Dedifferentiated amniotic fluid mesenchymal stem cell (primary cell): ENCODE measurements around the gene NXF3.
"Not testable (repeated sequence)": the region's sequence is repeated elsewhere in the genome, so short reads cannot be mapped to it uniquely, and the experiment has no call there.

Experiments used
- DNase-seq: peaks from one replicate; pipeline ENCODE4 v3.0.0-alpha.2; 2016; ENCODE audit errors: extremely low spot score

The NXF3 gene

DNA sequence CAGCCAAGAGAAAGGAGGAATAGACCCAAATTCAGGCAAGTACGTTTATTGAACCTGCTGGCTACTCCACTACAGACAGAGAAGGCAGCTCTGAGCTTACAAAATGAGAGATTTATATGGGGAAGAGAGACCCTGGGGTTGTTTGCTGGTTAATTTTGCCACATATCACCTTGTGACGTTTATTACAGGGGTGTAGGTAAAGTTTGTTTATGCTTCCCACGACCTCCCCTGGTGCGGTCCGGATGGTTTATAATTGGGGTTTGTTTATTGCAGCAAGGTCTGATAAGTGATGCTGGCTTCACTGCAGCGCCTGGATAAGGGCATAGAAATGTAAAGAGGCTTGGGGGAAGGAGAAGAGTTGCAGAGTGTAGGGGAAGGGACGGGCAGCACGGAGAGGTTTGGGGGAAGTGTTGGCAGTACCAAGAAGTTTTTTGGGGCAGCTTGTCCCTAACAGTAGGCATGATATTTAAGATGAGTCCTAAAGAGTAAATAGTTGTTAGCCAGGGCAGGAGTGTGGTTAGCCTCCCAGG is 41.6 kb downstream of the NXF3 start:
- DNase-seq, result no peak

DNA sequence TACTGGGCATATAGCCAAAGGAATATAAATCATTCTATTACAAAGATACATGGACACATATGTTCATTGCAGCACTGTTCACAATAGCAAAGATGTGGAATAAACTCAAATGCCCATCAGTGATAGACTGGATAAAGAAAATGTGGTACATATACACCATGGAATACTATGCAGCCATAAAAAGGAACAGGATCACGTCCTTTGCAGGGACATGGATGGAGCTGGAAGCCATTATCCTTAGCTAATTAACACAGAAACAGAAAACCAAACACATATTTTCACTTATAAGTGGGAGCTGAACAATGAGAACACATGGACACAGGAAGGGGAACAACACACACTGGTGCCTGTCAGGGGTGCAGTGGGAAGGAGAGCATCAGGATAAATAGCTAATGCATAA is 59.6 kb downstream of the NXF3 start:
- not testable (repeated sequence) for DNase-seq
